SJSA1 (cell line): ENCODE results near the gene SOX1. TPM values are rescaled to one million over a fixed set of nuclear protein-coding genes. Genes with fewer than 3 reads are reported as not detected.

Experiments
- DNase-seq, 2 experiments: peaks; one replicate each; pipeline ENCODE4 v3.0.0-alpha.2; 2015 to 2020; ENCODE audit warnings: low spot score in 2 of 2, low read depth in 1 of 2
- H3K27ac ChIP-seq: fragments of 250-450 bp; sonication (Bioruptor Pico); 2 replicates; pipeline ENCODE4 v1.5.1; 2020; ENCODE audit warnings: mild to moderate bottlenecking, moderate library complexity
- H3K27me3 ChIP-seq: fragments of 250-450 bp; sonication (Bioruptor Pico); replicated peaks from 2 replicates; pipeline ENCODE4 v1.5.1; 2020; ENCODE audit warnings: mild to moderate bottlenecking, moderate library complexity
- H3K36me3 ChIP-seq: fragments of 250-450 bp; sonication (Bioruptor Pico); 2 replicates; pipeline ENCODE4 v1.5.1; 2020; ENCODE audit warnings: mild to moderate bottlenecking
- H3K4me1 ChIP-seq: fragments of 250-450 bp; sonication (Bioruptor Pico); replicated peaks from 2 replicates; pipeline ENCODE4 v1.6.1; 2021; ENCODE audit warnings: mild to moderate bottlenecking
- H3K4me3 ChIP-seq: fragments of 250-450 bp; sonication (Bioruptor Pico); 2 replicates; pipeline ENCODE4 v1.5.1; 2020; ENCODE audit warnings: mild to moderate bottlenecking
- H3K9me3 ChIP-seq: fragments of 250-450 bp; sonication (Bioruptor Pico); replicated peaks from 2 replicates; pipeline ENCODE4 v1.5.1; 2020; ENCODE audit warnings: mild to moderate bottlenecking
- total RNA-seq: library from RNA; depleted of rRNA; stranded (reverse); fragments of >200 nt; shearing (Covaris generic); gene quantifications from 2 replicates; pipeline ENCODE4 v1.2.3, GENCODE V29; 2014

Gene SOX1
- total RNA-seq, 1 experiment from 2014 or later: not detected

- H3K4me3 ChIP-seq: no peak overlapping the region
- DNase-seq: no peak
- H3K9me3 ChIP-seq: peaks cover 15% of the 10 kb centered on the region
- H3K27ac ChIP-seq: no peak overlapping the region
- H3K27me3 ChIP-seq: peaks cover 83% of the 10 kb centered on the region
- no peaks in the 10 kb centered on the region for H3K36me3 ChIP-seq
- H3K4me1 ChIP-seq: no peaks in the 10 kb centered on the region
Observed at GRCh38 chr13:112062072-112062567, 4.8 kb upstream of the SOX1 start.

- no peak overlapping the region for H3K4me3 ChIP-seq
- no peak for DNase-seq
- no peaks in the 10 kb centered on the region for H3K36me3 ChIP-seq
- no peaks in the 10 kb centered on the region for H3K4me1 ChIP-seq
- H3K27me3 ChIP-seq: peaks cover 79% of the 10 kb centered on the region
- peaks cover 19% of the 10 kb centered on the region for H3K9me3 ChIP-seq
- no peak overlapping the region for H3K27ac ChIP-seq
Observed at GRCh38 chr13:112062571-112063570, 4.1 kb upstream of the SOX1 start.

- Histone ChIP-seq H3K4me3 (no peak overlapping the region), H3K36me3 (no peaks in the 10 kb centered on the region), H3K9me3 (peaks cover 22% of the 10 kb centered on the region), H3K4me1 (no peaks in the 10 kb centered on the region), H3K27ac (no peak overlapping the region), H3K27me3 (peaks cover 70% of the 10 kb centered on the region)
- no peak for DNase-seq
Observed at GRCh38 chr13:112063807-112064206, 3.1 kb upstream of the SOX1 start.

- Histone ChIP-seq H3K4me1 (no peaks in the 10 kb centered on the region), H3K27ac (no peak overlapping the region), H3K4me3 (no peak overlapping the region), H3K9me3 (peaks cover 26% of the 10 kb centered on the region), H3K36me3 (no peaks in the 10 kb centered on the region), H3K27me3 (peaks cover 68% of the 10 kb centered on the region)
- no peak for DNase-seq
Observed at GRCh38 chr13:112064222-112064621, 2.7 kb upstream of the SOX1 start.

- Histone ChIP-seq H3K36me3 (no peaks in the 10 kb centered on the region), H3K9me3 (peaks cover 34% of the 10 kb centered on the region), H3K27ac (no peak overlapping the region), H3K4me3 (no peak overlapping the region), H3K4me1 (no peaks in the 10 kb centered on the region), H3K27me3 (peaks cover 65% of the 10 kb centered on the region)
- no peak for DNase-seq
Observed at GRCh38 chr13:112065521-112065866, 1.5 kb upstream of the SOX1 start.

GRCh38 chr13:112065867-112066623 lies 904 bp upstream of the SOX1 start:
- no peak overlapping the region for H3K4me3 ChIP-seq
- H3K27ac ChIP-seq: no peak overlapping the region
- H3K27me3 ChIP-seq: peaks cover 65% of the 10 kb centered on the region
- DNase-seq: no peak
- H3K4me1 ChIP-seq: no peaks in the 10 kb centered on the region
- no peaks in the 10 kb centered on the region for H3K36me3 ChIP-seq
- peaks cover 31% of the 10 kb centered on the region for H3K9me3 ChIP-seq

- DNase-seq: no peak
- Histone ChIP-seq H3K27me3 (peaks cover 64% of the 10 kb centered on the region), H3K9me3 (peaks cover 27% of the 10 kb centered on the region), H3K4me1 (no peaks in the 10 kb centered on the region), H3K36me3 (no peaks in the 10 kb centered on the region), H3K27ac (no peak overlapping the region), H3K4me3 (no peak overlapping the region)
Observed at GRCh38 chr13:112066624-112067004, 335 bp upstream of the SOX1 start.

GRCh38 chr13:112067871-112068539 lies 1.1 kb downstream of the SOX1 start:
- Histone ChIP-seq H3K4me3 (no peak overlapping the region), H3K27me3 (peaks cover 60% of the 10 kb centered on the region), H3K9me3 (peaks cover 32% of the 10 kb centered on the region), H3K27ac (no peak overlapping the region), H3K4me1 (no peaks in the 10 kb centered on the region), H3K36me3 (no peaks in the 10 kb centered on the region)
- DNase-seq: no peak

- no peak overlapping the region for H3K27ac ChIP-seq
- H3K4me3 ChIP-seq: no peak overlapping the region
- H3K4me1 ChIP-seq: no peaks in the 10 kb centered on the region
- DNase-seq: no peak
- peaks cover 60% of the 10 kb centered on the region for H3K27me3 ChIP-seq
- H3K36me3 ChIP-seq: no peaks in the 10 kb centered on the region
- peaks cover 36% of the 10 kb centered on the region for H3K9me3 ChIP-seq
Observed at GRCh38 chr13:112068540-112069060, 1.7 kb downstream of the SOX1 start.

- Histone ChIP-seq H3K27ac (no peak overlapping the region), H3K4me3 (no peak overlapping the region), H3K27me3 (peaks cover 60% of the 10 kb centered on the region), H3K36me3 (no peaks in the 10 kb centered on the region), H3K4me1 (no peaks in the 10 kb centered on the region), H3K9me3 (peaks cover 37% of the 10 kb centered on the region)
- DNase-seq: no peak
Observed at GRCh38 chr13:112069061-112069844, 2.3 kb downstream of the SOX1 start.

- H3K36me3 ChIP-seq: no peaks in the 10 kb centered on the region
- H3K27me3 ChIP-seq: peaks cover 60% of the 10 kb centered on the region
- no peak overlapping the region for H3K27ac ChIP-seq
- DNase-seq: no peak
- H3K4me1 ChIP-seq: no peaks in the 10 kb centered on the region
- peaks cover 37% of the 10 kb centered on the region for H3K9me3 ChIP-seq
- no peak overlapping the region for H3K4me3 ChIP-seq
Observed at GRCh38 chr13:112069845-112070251, 2.9 kb downstream of the SOX1 start.

GRCh38 chr13:112071102-112071722 lies 4.3 kb downstream of the SOX1 start:
- no peak for DNase-seq
- no peaks in the 10 kb centered on the region for H3K36me3 ChIP-seq
- H3K9me3 ChIP-seq: peaks cover 37% of the 10 kb centered on the region
- H3K27me3 ChIP-seq: peaks cover 59% of the 10 kb centered on the region
- no peaks in the 10 kb centered on the region for H3K4me1 ChIP-seq
- no peak overlapping the region for H3K4me3 ChIP-seq
- no peak overlapping the region for H3K27ac ChIP-seq
